Stimulated activated CD4-positive, alpha-beta T cell treated with anti-CD3 and anti-CD28 coated beads, Interleukin-15, amount 100 ng/mL, for 24 hours (primary cell): Measurements from ENCODE around the gene PRR19.
"Not testable (repeated sequence)": the region's sequence is repeated elsewhere in the genome, so short reads cannot be mapped to it uniquely, and the experiment has no call there.

ENCODE experiments used
- DNase-seq: peaks from one replicate; pipeline ENCODE4 v3.0.0-alpha.2; 2020

The PRR19 gene

GRCh38 chr19:42328854-42329253 lies 26.9 kb downstream of the PRR19 start:
- no peak for DNase-seq

GRCh38 chr19:42330241-42330711 lies 28.3 kb downstream of the PRR19 start:
- DNase-seq: no peak

GRCh38 chr19:42331333-42331732 lies 29.4 kb downstream of the PRR19 start:
- not testable (repeated sequence) for DNase-seq

- no peak for DNase-seq
Observed at GRCh38 chr19:42332059-42332458, 30.1 kb downstream of the PRR19 start.

GRCh38 chr19:42333018-42333417 lies 31.1 kb downstream of the PRR19 start:
- no peak for DNase-seq

GRCh38 chr19:42333975-42334696 lies 32.2 kb downstream of the PRR19 start:
- DNase-seq: no peak

GRCh38 chr19:42334697-42335373 lies 32.9 kb downstream of the PRR19 start:
- no peak for DNase-seq

- no peak for DNase-seq
Observed at GRCh38 chr19:42335374-42335936, 33.5 kb downstream of the PRR19 start.

GRCh38 chr19:42335971-42336370 lies 34.0 kb downstream of the PRR19 start:
- DNase-seq: no peak

GRCh38 chr19:42339126-42339860 lies 37.4 kb downstream of the PRR19 start:
- DNase-seq: not testable (repeated sequence)

- DNase-seq: not testable (repeated sequence)
Observed at GRCh38 chr19:42339922-42340321, 38.0 kb downstream of the PRR19 start.

GRCh38 chr19:42343344-42344110 lies 41.6 kb downstream of the PRR19 start:
- DNase-seq: no peak

GRCh38 chr19:42344336-42344893 lies 42.5 kb downstream of the PRR19 start:
- DNase-seq: no peak

GRCh38 chr19:42345191-42345812 lies 43.4 kb downstream of the PRR19 start:
- DNase-seq: no peak

GRCh38 chr19:42348211-42348610 lies 46.3 kb downstream of the PRR19 start:
- no peak for DNase-seq

- no peak for DNase-seq
Observed at GRCh38 chr19:42349378-42350107, 47.6 kb downstream of the PRR19 start.

GRCh38 chr19:42350417-42350816 lies 48.5 kb downstream of the PRR19 start:
- no peak for DNase-seq

GRCh38 chr19:42351079-42351735 lies 49.3 kb downstream of the PRR19 start:
- no peak for DNase-seq

- DNase-seq: peak; percentile 18
Observed at GRCh38 chr19:42352301-42353259, 50.6 kb downstream of the PRR19 start.
